A549 treated with RU486 at 1 μM for 4 hours (cell line): ENCODE measurements around the gene C12orf50. TPM values are rescaled to one million over a fixed set of nuclear protein-coding genes. Genes with fewer than 3 reads are reported as not detected.

Experiments used
- total RNA-seq: library from RNA; stranded (reverse); fragments of 200-300 nt; extraction: Qiagen RNA extraction; gene quantifications from 5 replicates; pipeline ENCODE4 v1.2.3, GENCODE V29; 2022; ENCODE audit warnings: low read depth

The C12orf50 gene
- total RNA-seq: 0.06 TPM in 1 of 5 replicates, not detected in the others

GRCh38 chr12:88029093-88029665 lies at the start of gene C12orf50:
Gene C12orf50, minus strand, starts transcription at chr12:88029401. Its CDS starts 2,439 bp downstream, at chr12:88026962.

Other genes starting within 250 kb of the C12orf50 start
- gene CEP290, start 112.7 kb upstream of the C12orf50 start, total RNA-seq: 5.4 to 7.3 TPM (median 6.5 TPM) in 5 replicates
- 3.0 to 15.1 TPM (median 11.1 TPM) in 5 replicates for gene TMTC3, start 112.9 kb upstream of the C12orf50 start, total RNA-seq